ENCODE results near the gene POLA2.

DNA sequence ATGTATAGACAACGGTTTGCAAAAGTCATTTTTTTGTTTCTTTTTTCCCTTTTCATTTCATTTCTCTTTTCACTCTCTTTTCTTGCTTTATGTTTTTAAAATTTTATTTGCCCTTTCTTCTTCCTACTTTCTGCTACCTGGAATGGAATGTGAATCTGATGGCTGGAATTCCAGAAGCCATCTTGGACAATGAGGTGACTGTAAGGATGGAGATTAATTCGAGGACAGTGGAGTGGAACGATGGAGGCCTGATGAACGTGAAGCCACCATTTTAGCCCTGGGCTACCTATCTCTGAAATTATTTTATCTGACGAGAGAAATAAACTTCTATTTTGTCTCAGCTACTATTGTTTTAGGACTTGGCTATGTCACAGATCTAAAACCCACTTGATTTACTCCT, 2.8 kb upstream of the POLA2 start:
- TF ChIP-seq ZNF274 (IDR thresholded peaks at IDR 0.05; ENCODE audit: low read depth, low read length) (no peak), YY1 (IDR thresholded peaks at IDR 0.05; ENCODE audit: insufficient read depth, insufficient read length) (no peak), SUZ12 (IDR thresholded peaks at IDR 0.05; ENCODE audit: extremely low read depth, insufficient read depth, insufficient read length) (no peak)
